ENCODE measurements around the gene WBP11. TPM values are rescaled to one million over a fixed set of nuclear protein-coding genes. Genes with fewer than 3 reads are reported as not detected.

Gene WBP11
- total and polyA plus RNA-seq, 2 donors (not counting 3 experiments of a cell fraction or from before 2014, with no cell fraction given): 11.4 to 77.1 TPM

DNA sequence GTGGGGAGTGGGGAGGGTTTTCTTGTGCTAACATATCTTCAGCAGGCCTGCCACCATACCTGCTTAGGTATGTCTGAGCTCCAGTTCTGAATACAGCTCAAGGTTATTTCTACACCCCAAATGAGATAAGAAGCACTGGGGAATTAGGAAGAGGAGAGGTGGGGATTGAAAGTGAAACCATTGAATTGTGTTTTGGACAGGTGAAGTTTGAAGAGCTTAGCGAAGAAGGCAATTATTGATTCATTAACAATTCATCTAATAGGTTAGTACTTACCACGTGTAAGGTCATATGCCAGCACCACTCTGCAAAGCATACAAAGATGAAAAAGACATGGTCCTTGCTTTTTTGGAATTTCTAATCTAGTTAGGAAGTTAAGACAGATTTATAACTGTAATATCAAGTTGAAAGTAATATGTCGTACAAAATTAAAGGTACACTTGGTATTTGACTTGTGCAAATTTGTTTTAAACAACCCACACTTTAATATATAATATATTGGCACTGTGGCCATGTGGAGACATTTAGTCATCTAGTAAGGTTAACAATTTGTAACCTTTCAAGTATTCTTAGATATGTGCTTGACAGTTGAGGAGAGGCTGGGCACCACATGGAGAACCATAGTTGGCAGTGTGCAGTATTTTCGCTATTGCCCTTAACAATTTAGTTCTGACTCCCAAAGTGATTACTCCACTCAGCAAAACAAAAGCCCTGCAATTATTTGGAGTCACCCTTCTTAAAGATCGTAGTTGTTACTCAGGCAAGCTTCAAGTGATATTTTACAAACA, 7.1 kb upstream of the WBP11 start:
- Histone ChIP-seq H3K9ac (replicated peaks; ENCODE audit: extremely low read depth, insufficient read depth, low read length) (no peak overlapping the region), H3K27me3 (ENCODE audit: control insufficient read depth in 2 of 2, insufficient read depth in 2 of 2, low read length in 2 of 2) (no peaks in the 10 kb centered on the region), H3K79me2 (ENCODE audit: control insufficient read depth, insufficient read depth, low read length) (no peaks in the 10 kb centered on the region), H3K4me3 (replicated peaks in 1 of 3; ENCODE audit: insufficient read depth in 1 of 3, low read depth in 1 of 3, low read length in 3 of 3) (no peak overlapping the region), H3K9me3 (replicated peaks; ENCODE audit: control insufficient read depth, insufficient read depth, low read length) (no peaks in the 10 kb centered on the region), H2AFZ (ENCODE audit: low read depth, low read length) (no peak overlapping the region), H3K27ac (ENCODE audit: insufficient read depth, low read depth, low read length) (no peak overlapping the region), H4K20me1 (replicated peaks; ENCODE audit: control insufficient read depth, extremely low read depth, insufficient read depth, low read length) (no peaks in the 10 kb centered on the region), H3K4me1 (ENCODE audit: control insufficient read depth, extremely low read depth, insufficient read depth, low read length) (no peaks in the 10 kb centered on the region), H3K36me3 (ENCODE audit: control insufficient read depth in 2 of 2, extremely low read depth in 1 of 2, insufficient read depth in 2 of 2, low read length in 2 of 2) (no peaks in the 10 kb centered on the region), H3K9me1 (replicated peaks; ENCODE audit: control insufficient read depth, extremely low read depth, insufficient read depth, low read length) (no peaks in the 10 kb centered on the region), H3K4me2 (ENCODE audit: insufficient read depth, low read length) (no peak overlapping the region)
- ChIA-PET POLR2A (interaction anchor here (0.8 kb wide), 1 partner anchor 8 kb away, joined by 3 read pairs; no protein-coding TSS in a partner anchor), CTCF (interaction anchor here (0.6 to 4.9 kb wide), 26 partner anchors 8 to 411 kb away, joined by 3 to 147 read pairs (median 6); partner anchors contain the start of genes ART4 and RERG)
- BruUV-seq (replicated peaks): no TSS peak
- intact Hi-C loops (cut with micrococcal nuclease) (no loop called here), dilution Hi-C loops (cut with MboI; ENCODE audit: extremely low pct_ligation_motif_present, low sequenced_read_pairs) (no loop called here)
- TF ChIP-seq CTCF (IDR thresholded peaks at IDR 0.05; ENCODE audit: extremely low read depth in 1 of 2, insufficient read depth in 1 of 2, low read depth in 1 of 2, low read length in 2 of 2) (no peak), MAX (IDR thresholded peaks at IDR 0.05; ENCODE audit: insufficient read depth, insufficient read length) (no peak), EZH2 (IDR thresholded peaks at IDR 0.05; ENCODE audit: borderline replicate concordance, low read depth, low read length, severe bottlenecking) (no peak), GATA2 (IDR thresholded peaks at IDR 0.05; ENCODE audit: insufficient read depth, insufficient read length, low read depth, low read length) (no peak), POLR2A (IDR thresholded peaks at IDR 0.05; ENCODE audit: low read depth, low read length) (no peak), MYC (IDR thresholded peaks at IDR 0.05; ENCODE audit: low read depth, low read length) (no peak), JUN (IDR thresholded peaks at IDR 0.05; ENCODE audit: borderline replicate concordance, insufficient read depth, insufficient read length, low read depth) (no peak)
- DNase-seq (ENCODE audit: low read depth, low spot score): no peak
- no peak for FAIRE-seq
